Measurements from ENCODE around the gene TRPM3.

TRPM3 gene

GRCh38 chr9:71025728-71026127 lies 95.7 kb downstream of the TRPM3 start:
- ATAC-seq, result no peak

DNA sequence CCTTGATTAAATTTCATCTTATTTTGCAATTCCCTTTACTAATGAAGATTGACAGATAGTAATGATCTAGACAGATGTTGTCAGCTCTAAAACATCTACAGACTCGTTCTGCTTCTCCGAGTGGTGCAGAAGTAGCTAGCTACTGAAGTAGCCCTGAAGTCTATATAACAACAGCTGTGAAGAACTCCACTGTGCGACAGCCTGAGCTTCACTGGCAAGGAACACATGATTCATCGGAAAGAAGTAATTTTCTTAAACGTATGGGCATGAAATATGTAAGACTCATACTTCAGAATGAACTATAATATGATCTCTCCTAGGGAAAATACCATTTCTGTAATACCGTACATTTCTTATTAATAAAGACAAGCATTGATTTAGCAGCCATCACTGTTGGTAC lies 96.2 kb downstream of the TRPM3 start:
- no peak for TF ChIP-seq ZFP30 (CRISPR knock-in tag; IDR thresholded peaks at IDR 0.05)
- TF ChIP-seq ESRRG (CRISPR knock-in tag; IDR thresholded peaks at IDR 0.05), result no peak
- TF ChIP-seq, protein P1, sequence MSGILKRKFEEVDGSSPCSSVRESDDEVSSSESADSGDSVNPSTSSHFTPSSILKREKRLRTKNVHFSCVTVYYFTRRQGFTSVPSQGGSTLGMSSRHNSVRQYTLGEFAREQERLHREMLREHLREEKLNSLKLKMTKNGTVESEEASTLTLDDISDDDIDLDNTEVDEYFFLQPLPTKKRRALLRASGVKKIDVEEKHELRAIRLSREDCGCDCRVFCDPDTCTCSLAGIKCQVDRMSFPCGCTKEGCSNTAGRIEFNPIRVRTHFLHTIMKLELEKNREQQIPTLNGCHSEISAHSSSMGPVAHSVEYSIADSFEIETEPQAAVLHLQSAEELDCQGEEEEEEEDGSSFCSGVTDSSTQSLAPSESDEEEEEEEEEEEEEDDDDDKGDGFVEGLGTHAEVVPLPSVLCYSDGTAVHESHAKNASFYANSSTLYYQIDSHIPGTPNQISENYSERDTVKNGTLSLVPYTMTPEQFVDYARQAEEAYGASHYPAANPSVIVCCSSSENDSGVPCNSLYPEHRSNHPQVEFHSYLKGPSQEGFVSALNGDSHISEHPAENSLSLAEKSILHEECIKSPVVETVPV (CRISPR knock-in tag; IDR thresholded peaks at IDR 0.05), result no peak
- no peak for TF ChIP-seq ZC3H10 (CRISPR knock-in tag; IDR thresholded peaks at IDR 0.05)
- TF ChIP-seq TSHZ2 (CRISPR knock-in tag; IDR thresholded peaks at IDR 0.05), result no peak
- TF ChIP-seq ZNF565 (CRISPR knock-in tag; conservative IDR thresholded peaks at IDR 0.05; ENCODE audit: low read depth), result no peak
- TF ChIP-seq GLIS3 (CRISPR knock-in tag; IDR thresholded peaks at IDR 0.05), result no peak
- TF ChIP-seq CREB5 (CRISPR knock-in tag; IDR thresholded peaks at IDR 0.05; ENCODE audit: low read depth), result no peak
- TF ChIP-seq ZNF8 (CRISPR knock-in tag; IDR thresholded peaks at IDR 0.05), result no peak
- TF ChIP-seq BACH2 (CRISPR knock-in tag; IDR thresholded peaks at IDR 0.05; ENCODE audit: borderline replicate concordance), result no peak
- no peak for TF ChIP-seq PATZ1 (CRISPR knock-in tag; IDR thresholded peaks at IDR 0.05; ENCODE audit: borderline replicate concordance)
- TF ChIP-seq POU6F1 (CRISPR knock-in tag; IDR thresholded peaks at IDR 0.05; ENCODE audit: borderline replicate concordance, low read depth), result no peak
- TF ChIP-seq TCF4 (CRISPR knock-in tag; IDR thresholded peaks at IDR 0.05; ENCODE audit: borderline replicate concordance), result no peak
- TF ChIP-seq SNAI2 (CRISPR knock-in tag; IDR thresholded peaks at IDR 0.05), result no peak

More at GRCh38 chr9:71025728-71026127, 95.7 kb downstream of the TRPM3 start:
- TF ChIP-seq RARB (CRISPR knock-in tag; IDR thresholded peaks at IDR 0.05), result no peak
- no peak for TF ChIP-seq ARNTL (CRISPR knock-in tag; IDR thresholded peaks at IDR 0.05; ENCODE audit: borderline replicate concordance, low read depth)
- no peak for TF ChIP-seq CREB5 (CRISPR knock-in tag; IDR thresholded peaks at IDR 0.05; ENCODE audit: low read depth)
- no peak for TF ChIP-seq CSDC2 (CRISPR knock-in tag; IDR thresholded peaks at IDR 0.05)
- no peak for TF ChIP-seq ISL1 (CRISPR knock-in tag; IDR thresholded peaks at IDR 0.05)
- no peak for TF ChIP-seq ZNF8 (CRISPR knock-in tag; IDR thresholded peaks at IDR 0.05)
- TF ChIP-seq GLIS3 (CRISPR knock-in tag; IDR thresholded peaks at IDR 0.05), result no peak
- TF ChIP-seq PATZ1 (CRISPR knock-in tag; IDR thresholded peaks at IDR 0.05; ENCODE audit: borderline replicate concordance), result no peak
- TF ChIP-seq SNAI2 (CRISPR knock-in tag; IDR thresholded peaks at IDR 0.05), result no peak
- no peak for TF ChIP-seq ZC3H10 (CRISPR knock-in tag; IDR thresholded peaks at IDR 0.05)
- no peak for TF ChIP-seq TCF4 (CRISPR knock-in tag; IDR thresholded peaks at IDR 0.05; ENCODE audit: borderline replicate concordance)
- TF ChIP-seq ZNF70 (CRISPR knock-in tag; IDR thresholded peaks at IDR 0.05), result no peak
- TF ChIP-seq OSR1 (CRISPR knock-in tag; IDR thresholded peaks at IDR 0.05), result no peak
- no peak for TF ChIP-seq PPARA (CRISPR knock-in tag; IDR thresholded peaks at IDR 0.05; ENCODE audit: borderline replicate concordance)

More for the DNA sequence above, 96.2 kb downstream of the TRPM3 start:
- ATAC-seq, result no peak

Measured in SK-N-SH treated with all-trans-retinoic acid at 6 μM for 48 hours (cell line).